ENCODE measurements around the gene VPS45. TPM values are rescaled to one million over a fixed set of nuclear protein-coding genes. Genes with fewer than 3 reads are reported as not detected.
A peak's percentile ranks its signal among the peaks of the same experiment; 100 is the strongest.

VPS45 gene
- total RNA-seq, 6 donors from 2014 or later: 16.3 to 50.3 (median 30.8) TPM

DNA sequence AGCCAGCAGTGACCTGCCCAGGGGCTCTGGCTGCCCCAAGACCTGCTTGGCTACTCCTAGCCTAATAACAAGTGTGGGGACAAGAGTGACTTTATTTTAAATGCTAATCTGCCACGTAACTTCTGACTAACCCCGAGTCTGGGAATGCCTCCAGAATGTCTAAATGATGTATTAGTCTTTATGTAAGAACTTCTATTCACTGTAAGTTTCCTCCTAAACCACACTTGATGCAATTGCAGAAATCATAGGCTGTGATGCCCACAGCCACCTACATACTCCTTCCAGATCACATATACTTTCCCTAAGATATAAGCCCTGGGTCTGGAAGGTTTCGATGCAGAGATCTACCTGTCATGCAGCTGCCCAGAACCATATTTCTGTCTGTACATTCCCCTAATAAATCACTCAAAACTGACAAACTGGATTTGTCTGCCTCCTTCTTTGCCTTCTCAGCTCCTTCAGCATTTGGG lies 5.9 kb upstream of the VPS45 start:
- DNase-seq: no peak
- TF ChIP-seq, protein P1, sequence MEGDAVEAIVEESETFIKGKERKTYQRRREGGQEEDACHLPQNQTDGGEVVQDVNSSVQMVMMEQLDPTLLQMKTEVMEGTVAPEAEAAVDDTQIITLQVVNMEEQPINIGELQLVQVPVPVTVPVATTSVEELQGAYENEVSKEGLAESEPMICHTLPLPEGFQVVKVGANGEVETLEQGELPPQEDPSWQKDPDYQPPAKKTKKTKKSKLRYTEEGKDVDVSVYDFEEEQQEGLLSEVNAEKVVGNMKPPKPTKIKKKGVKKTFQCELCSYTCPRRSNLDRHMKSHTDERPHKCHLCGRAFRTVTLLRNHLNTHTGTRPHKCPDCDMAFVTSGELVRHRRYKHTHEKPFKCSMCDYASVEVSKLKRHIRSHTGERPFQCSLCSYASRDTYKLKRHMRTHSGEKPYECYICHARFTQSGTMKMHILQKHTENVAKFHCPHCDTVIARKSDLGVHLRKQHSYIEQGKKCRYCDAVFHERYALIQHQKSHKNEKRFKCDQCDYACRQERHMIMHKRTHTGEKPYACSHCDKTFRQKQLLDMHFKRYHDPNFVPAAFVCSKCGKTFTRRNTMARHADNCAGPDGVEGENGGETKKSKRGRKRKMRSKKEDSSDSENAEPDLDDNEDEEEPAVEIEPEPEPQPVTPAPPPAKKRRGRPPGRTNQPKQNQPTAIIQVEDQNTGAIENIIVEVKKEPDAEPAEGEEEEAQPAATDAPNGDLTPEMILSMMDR (IDR thresholded peaks at IDR 0.05): no peak
- no peak for TF ChIP-seq POLR2A (IDR thresholded peaks at IDR 0.05)
- TF ChIP-seq EP300 (IDR thresholded peaks at IDR 0.05): no peak
- TF ChIP-seq POLR2AphosphoS5 (IDR thresholded peaks at IDR 0.05): no peak
- WGBS, 2 donors: 49 to 53% methylated on average over 3 of the region's 3 CpGs
- Histone ChIP-seq H3K4me1 (peaks cover 4 to 10% (median 5%) of the 10 kb centered on the region in 4 donors), H3K27ac (no peak overlapping the region), H3K27me3 (no peaks in the 10 kb centered on the region), H3K36me3 (no peaks in the 10 kb centered on the region), H3K4me3 (no peak overlapping the region), H3K9me3 (no peaks in the 10 kb centered on the region)
- ATAC-seq (ENCODE audit: low FRiP score in 2 of 2): peak in 1 of 2 donors; percentile 57

DNA sequence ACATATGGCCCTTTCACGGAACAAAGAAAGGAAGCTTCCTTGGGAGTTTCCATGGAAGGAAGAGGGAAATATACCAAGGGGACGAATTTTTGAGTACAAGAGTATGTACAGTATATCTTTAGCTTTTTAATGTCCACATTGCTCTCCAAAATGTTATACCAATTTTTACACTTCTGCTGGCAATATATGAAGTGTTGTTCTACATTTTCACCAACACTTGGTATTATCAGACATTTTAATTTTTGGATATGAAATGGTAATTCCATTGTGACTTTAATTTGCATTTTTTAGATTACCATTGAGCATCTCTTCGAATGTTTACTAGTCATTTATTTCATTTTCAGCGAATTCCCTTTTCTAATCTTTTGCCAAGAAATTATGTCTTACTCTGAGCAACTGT lies 5.5 kb upstream of the VPS45 start:
- Histone ChIP-seq H3K27ac (no peak overlapping the region), H3K27me3 (no peaks in the 10 kb centered on the region), H3K4me1 (peaks cover 4 to 10% (median 7%) of the 10 kb centered on the region in 4 donors), H3K36me3 (no peaks in the 10 kb centered on the region), H3K9me3 (no peaks in the 10 kb centered on the region), H3K4me3 (no peak overlapping the region)
- no peak for DNase-seq
- no peak for ATAC-seq (ENCODE audit: low FRiP score in 2 of 2)
- 85% methylated on average over 4 of the region's 4 CpGs for WGBS, 2 donors
- TF ChIP-seq POLR2A (IDR thresholded peaks at IDR 0.05): no peak
- TF ChIP-seq, protein P1 (IDR thresholded peaks at IDR 0.05): no peak
- no peak for TF ChIP-seq EP300 (IDR thresholded peaks at IDR 0.05)
- no peak for TF ChIP-seq POLR2AphosphoS5 (IDR thresholded peaks at IDR 0.05)

DNA sequence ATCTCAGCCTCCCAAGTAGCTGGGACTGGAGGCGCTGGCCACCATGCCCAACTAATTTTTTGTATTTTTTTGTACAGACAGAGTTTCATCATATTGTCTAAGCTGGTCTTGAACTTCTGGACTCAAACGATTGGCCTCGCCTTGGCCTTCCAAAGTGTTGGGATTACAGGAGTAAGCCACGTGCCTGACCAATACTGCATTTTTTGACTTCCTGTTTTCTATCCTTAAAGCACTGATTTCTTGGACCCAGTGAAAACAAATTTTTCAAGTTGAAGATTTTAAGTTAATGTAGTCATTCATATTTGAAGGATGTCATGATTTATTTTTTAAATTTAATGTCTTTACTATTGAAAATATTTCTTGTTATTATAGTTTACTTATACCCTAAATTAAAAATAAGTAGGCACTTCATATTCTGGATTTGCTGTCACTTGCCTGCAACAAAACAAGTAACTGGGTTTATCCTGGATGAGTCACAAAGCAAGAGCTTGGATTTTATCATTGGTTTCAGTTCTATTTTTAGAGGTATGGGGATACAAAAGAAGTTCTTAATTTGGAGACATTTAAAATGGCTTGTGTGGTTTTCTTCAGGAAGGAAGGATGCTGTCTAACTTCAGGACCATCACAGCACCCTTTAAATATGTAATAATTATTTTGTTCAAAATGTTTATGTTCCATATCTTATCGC lies 2.2 kb upstream of the VPS45 start:
- peaks cover 11 to 20% (median 16%) of the 10 kb centered on the region in 4 donors for H3K4me1 ChIP-seq
- DNase-seq: no peak
- H3K27ac ChIP-seq: peak overlapping the region in 1 of 4 donors; percentile 93
- no peak for ATAC-seq (ENCODE audit: low FRiP score in 2 of 2)
- peaks cover 0 to 4% (median 0%) of the 10 kb centered on the region in 4 donors for H3K36me3 ChIP-seq
- no peak for TF ChIP-seq EP300 (IDR thresholded peaks at IDR 0.05)
- no peak for TF ChIP-seq POLR2AphosphoS5 (IDR thresholded peaks at IDR 0.05)
- TF ChIP-seq, protein P1 (IDR thresholded peaks at IDR 0.05): no peak
- TF ChIP-seq POLR2A (IDR thresholded peaks at IDR 0.05): no peak
- H3K27me3 ChIP-seq: no peaks in the 10 kb centered on the region
- no peaks in the 10 kb centered on the region for H3K9me3 ChIP-seq
- H3K4me3 ChIP-seq: no peak overlapping the region
- 66 to 82% methylated on average over 5 of the region's 5 CpGs for WGBS, 2 donors

DNA sequence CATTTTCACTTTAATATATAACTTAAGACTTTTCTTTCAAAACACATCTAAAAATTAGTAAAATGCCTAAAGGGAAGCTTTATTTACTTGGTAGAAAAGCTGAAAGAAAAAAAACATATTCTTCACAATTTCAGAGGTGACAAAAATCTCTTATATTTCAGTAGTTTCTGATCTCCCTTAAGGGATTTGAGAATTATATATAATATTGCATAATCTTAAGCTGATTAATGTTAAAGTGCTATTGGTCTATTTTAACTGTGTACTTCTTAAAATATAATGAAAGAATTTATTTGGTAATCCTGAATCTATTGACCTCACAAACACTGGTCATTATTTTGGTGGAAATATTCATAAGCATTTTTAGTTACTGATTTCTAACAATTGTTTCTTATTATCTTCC lies 1.2 kb upstream of the VPS45 start:
- no peak for DNase-seq
- peak overlapping the region in 3 of 4 donors; percentile 86 to 94 (median 93) for H3K27ac ChIP-seq

More for the DNA sequence above, 1.2 kb upstream of the VPS45 start:
- H3K4me1 ChIP-seq: peaks cover 11 to 20% (median 16%) of the 10 kb centered on the region in 4 donors
- no peak for ATAC-seq (ENCODE audit: low FRiP score in 2 of 2)
- H3K27me3 ChIP-seq: no peaks in the 10 kb centered on the region
- peaks cover 0 to 6% (median 0%) of the 10 kb centered on the region in 4 donors for H3K36me3 ChIP-seq
- peak overlapping the region in 3 of 4 donors; percentile 68 to 79 (median 69) for H3K4me3 ChIP-seq
- TF ChIP-seq POLR2AphosphoS5 (IDR thresholded peaks at IDR 0.05) (no peak), EP300 (IDR thresholded peaks at IDR 0.05) (no peak), POLR2A (IDR thresholded peaks at IDR 0.05) (no peak)
- TF ChIP-seq, protein P1 (IDR thresholded peaks at IDR 0.05): no peak
- no peaks in the 10 kb centered on the region for H3K9me3 ChIP-seq
